Right atrium auricular region (tissue), 2 donors: ENCODE data around the gene EXOC4. TPM values are rescaled to one million over a fixed set of nuclear protein-coding genes. Genes with fewer than 3 reads are reported as not detected.

Experiments used
- DNase-seq: peaks from one replicate; pipeline ENCODE4 v3.0.0-alpha.2; 2019; ENCODE audit warnings: low spot score
- H3K27ac ChIP-seq, 2 donors: fragments of 200-600 bp; sonication (generic); 1 replicate in 1 of 2; 2 replicates in 1 of 2; pipeline ENCODE4 v1.5.1; 2016 to 2019
- H3K27me3 ChIP-seq, 2 donors: fragments of 200-600 bp; sonication (generic); one replicate each; pipeline versions ENCODE4 v1.5.1 to v1.6.0; 2017 to 2019
- H3K36me3 ChIP-seq: fragments of 200-600 bp; sonication (generic); one replicate; pipeline ENCODE4 v1.5.1; 2016
- H3K4me1 ChIP-seq, 2 donors: fragments of 200-600 bp; sonication (generic); one replicate each; pipeline versions ENCODE4 v1.5.1 to v1.6.0; 2017 to 2019
- H3K4me3 ChIP-seq, 2 donors: fragments of 200-600 bp; sonication (generic); 1 replicate in 1 of 2; 2 replicates in 1 of 2; pipeline ENCODE4 v1.5.1; 2017 to 2019; ENCODE audit warnings: mild to moderate bottlenecking in 1 of 2, moderate library complexity in 1 of 2
- H3K9me3 ChIP-seq, 2 donors: fragments of 200-600 bp; sonication (generic); one replicate each; pipeline ENCODE4 v1.5.1; 2019
- CTCF ChIP-seq, 2 donors: fragments of 200-600 bp; sonication (generic); IDR thresholded peaks; one replicate each; pipeline ENCODE4 v1.5.1; 2019; ENCODE audit warnings: antibody characterized with exemption in 2 of 2
- total RNA-seq, 2 donors: library from RNA; depleted of rRNA; stranded (reverse); fragments of >200 nt; gene quantifications; one replicate each; pipeline ENCODE4 v1.1.0, GENCODE V29; 2016

Gene EXOC4
- total RNA-seq, 2 donors from 2014 or later = 24.7 to 30.6 TPM

DNA sequence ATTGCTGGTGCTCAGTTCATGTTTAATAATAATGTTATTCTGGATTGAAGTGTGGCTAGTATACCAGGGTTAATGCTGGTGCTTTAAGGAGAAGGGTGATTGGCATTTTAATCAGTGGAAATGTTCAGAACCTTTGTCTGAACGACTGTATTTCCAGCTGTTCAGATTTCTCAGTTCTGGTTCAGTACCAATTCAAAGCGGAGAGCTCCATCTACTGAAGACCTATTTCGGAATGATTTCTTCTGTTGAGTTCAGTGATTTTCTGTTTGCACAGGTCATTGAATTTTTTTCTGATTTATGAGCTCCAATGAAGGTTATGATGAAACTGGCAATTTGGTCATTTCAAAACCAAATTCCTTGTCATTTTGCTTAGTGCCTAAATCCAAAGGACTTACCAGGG is 160.1 kb downstream of the EXOC4 start:
- no peaks in the 10 kb centered on the region for H3K9me3 ChIP-seq
- DNase-seq = no peak
- H3K27me3 ChIP-seq = no peaks in the 10 kb centered on the region
- H3K27ac ChIP-seq = no peak overlapping the region
- no peak overlapping the region for H3K4me3 ChIP-seq
- no peaks in the 10 kb centered on the region for H3K4me1 ChIP-seq
- no peaks in the 10 kb centered on the region for H3K36me3 ChIP-seq
- TF ChIP-seq CTCF (IDR thresholded peaks at IDR 0.05) = no peak

- DNase-seq = no peak
- Histone ChIP-seq H3K4me3 (no peak overlapping the region), H3K4me1 (no peaks in the 10 kb centered on the region), H3K27ac (no peak overlapping the region), H3K36me3 (no peaks in the 10 kb centered on the region), H3K27me3 (no peaks in the 10 kb centered on the region), H3K9me3 (no peaks in the 10 kb centered on the region)
- TF ChIP-seq CTCF (IDR thresholded peaks at IDR 0.05) = no peak
Measured at GRCh38 chr7:133419041-133419440, 166.2 kb downstream of the EXOC4 start.

DNA sequence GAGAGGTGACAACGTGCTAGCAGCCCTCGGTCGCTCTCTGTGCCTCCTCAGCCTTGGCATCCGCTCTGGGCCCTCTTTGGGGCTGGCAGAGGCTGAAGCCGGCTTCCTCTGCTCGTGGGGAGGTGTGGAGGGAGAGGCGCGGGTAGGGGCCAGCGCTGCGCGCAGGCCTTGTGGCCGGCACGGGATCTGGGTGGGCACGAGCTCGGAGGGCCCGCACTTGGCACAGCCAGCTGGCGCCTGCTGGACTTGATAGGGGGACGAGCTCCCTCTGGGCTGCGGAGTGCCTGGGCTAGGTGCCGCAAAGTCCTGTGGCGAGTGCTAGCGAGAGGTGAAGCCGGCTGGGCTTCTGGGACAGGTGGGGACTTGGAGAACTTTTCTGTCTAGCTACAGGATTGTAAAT is 170.7 kb downstream of the EXOC4 start:
- Histone ChIP-seq H3K9me3 (no peaks in the 10 kb centered on the region), H3K4me1 (no peaks in the 10 kb centered on the region), H3K27ac (no peak overlapping the region), H3K27me3 (no peaks in the 10 kb centered on the region), H3K4me3 (no peak overlapping the region), H3K36me3 (no peaks in the 10 kb centered on the region)
- TF ChIP-seq CTCF (IDR thresholded peaks at IDR 0.05) = no peak
- no peak for DNase-seq

DNA sequence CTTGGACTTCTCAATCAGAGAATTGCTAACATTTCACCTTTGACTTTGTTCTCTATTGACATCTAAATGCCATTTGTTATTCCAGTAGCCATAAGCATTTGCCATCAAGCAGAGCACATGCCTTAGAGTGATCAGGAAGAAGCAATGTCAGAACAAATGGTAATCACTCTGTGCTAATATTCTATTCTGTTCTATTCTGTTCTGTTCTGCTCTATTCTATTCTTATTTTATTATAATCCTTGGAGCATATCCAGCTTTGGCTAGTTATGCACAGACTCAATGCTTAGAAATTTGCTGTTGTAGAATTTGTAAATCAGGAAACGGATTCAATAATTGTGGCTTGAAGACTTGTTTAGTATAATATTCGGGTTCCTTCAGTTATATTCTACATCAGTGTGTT is 175.4 kb downstream of the EXOC4 start:
- DNase-seq = no peak
- no peak for TF ChIP-seq CTCF (IDR thresholded peaks at IDR 0.05)
- H3K27ac ChIP-seq = no peak overlapping the region
- no peaks in the 10 kb centered on the region for H3K9me3 ChIP-seq
- H3K4me1 ChIP-seq = no peaks in the 10 kb centered on the region
- no peaks in the 10 kb centered on the region for H3K27me3 ChIP-seq
- no peak overlapping the region for H3K4me3 ChIP-seq
- H3K36me3 ChIP-seq = no peaks in the 10 kb centered on the region

- DNase-seq = no peak
- Histone ChIP-seq H3K27ac (no peak overlapping the region), H3K4me1 (no peaks in the 10 kb centered on the region), H3K36me3 (no peaks in the 10 kb centered on the region), H3K4me3 (no peak overlapping the region), H3K27me3 (no peaks in the 10 kb centered on the region), H3K9me3 (no peaks in the 10 kb centered on the region)
- no peak for TF ChIP-seq CTCF (IDR thresholded peaks at IDR 0.05)
Measured at GRCh38 chr7:133428876-133429275, 176.0 kb downstream of the EXOC4 start.

DNA sequence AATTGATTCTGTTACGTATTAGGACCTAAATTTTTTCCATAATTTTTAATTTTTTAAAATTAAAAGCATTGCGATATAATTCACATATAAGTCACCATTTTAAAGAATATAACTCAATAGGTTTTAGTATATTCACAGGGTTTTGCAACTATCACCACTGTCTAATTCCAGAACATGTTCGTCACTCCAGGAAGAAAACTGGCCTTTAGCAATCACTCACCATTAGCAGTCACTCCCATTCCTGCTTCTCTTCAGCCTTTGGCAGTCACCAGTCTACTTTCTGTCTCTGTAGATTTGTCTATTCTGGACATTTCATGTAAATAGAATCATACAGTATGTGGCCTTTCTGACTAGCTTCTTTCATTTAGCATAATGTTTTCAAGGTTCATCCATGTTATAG is 176.5 kb downstream of the EXOC4 start:
- no peak for DNase-seq
- H3K27me3 ChIP-seq = no peaks in the 10 kb centered on the region
- H3K4me1 ChIP-seq = no peaks in the 10 kb centered on the region
- no peak for TF ChIP-seq CTCF (IDR thresholded peaks at IDR 0.05)
- H3K4me3 ChIP-seq = no peak overlapping the region
- no peaks in the 10 kb centered on the region for H3K9me3 ChIP-seq
- no peaks in the 10 kb centered on the region for H3K36me3 ChIP-seq
- H3K27ac ChIP-seq = no peak overlapping the region
